Heart left ventricle (tissue), 13 donors: ENCODE data around the gene ADAMTS1.
A peak's percentile ranks its signal among the peaks of the same experiment; 100 is the strongest.

Source experiments
- POLR2A ChIP-seq, 2 donors: fragments of 450-650 bp; IDR thresholded peaks; one replicate each; pipeline ENCODE4 v1.6.1; 2017; ENCODE audit warnings: antibody characterized with exemption in 2 of 2, mild to moderate bottlenecking in 2 of 2, moderate library complexity in 2 of 2
- TF ChIP-seq, protein P1 (sequence below), 12 donors: fragments of 200-600 bp; sonication (generic) in 4 of 12; IDR thresholded peaks; one replicate each; pipeline versions ENCODE4 v1.5.0 to v1.8.0; 2018 to 2022; ENCODE audit warnings: antibody characterized with exemption in 12 of 12, mild to moderate bottlenecking in 5 of 12
- donor health status: ischemic (EF 13 %, LVEDD 7.1; RV severe dilation, severe dysfunction).
- donor health status: DM: no; HTN: yes; CAD: no.
- donor health status: DM: no; HTN: no; CAD: no.
- donor health status: ischemic (EF 25% LVEDD 6.9; RV normal size, moderate dysfunction).
- donor health status: ischemic (EF 25% LVEDD 5.7; RV mildly dilated, moderate dysfunction).
- donor health status: ischemic (EF 35%, LVEDD 5.7; RV mildly dilated, moderate dysfunction).
- donor health status: nonischemic (EF 11% LVEDD 7.7; RV severe dilation, severe dysfunction).
- donor health status: DM: yes; HTN: yes; CAD: no.
- donor health status: PGD.
- donor health status: ischemic (EF 29% LVEDD 5.4; RV normal size, mild dysfunction).
- donor health status: nonischemic (EF 23%, LVEDD 6.1; RV moderate dilation, normal function).

DNA sequence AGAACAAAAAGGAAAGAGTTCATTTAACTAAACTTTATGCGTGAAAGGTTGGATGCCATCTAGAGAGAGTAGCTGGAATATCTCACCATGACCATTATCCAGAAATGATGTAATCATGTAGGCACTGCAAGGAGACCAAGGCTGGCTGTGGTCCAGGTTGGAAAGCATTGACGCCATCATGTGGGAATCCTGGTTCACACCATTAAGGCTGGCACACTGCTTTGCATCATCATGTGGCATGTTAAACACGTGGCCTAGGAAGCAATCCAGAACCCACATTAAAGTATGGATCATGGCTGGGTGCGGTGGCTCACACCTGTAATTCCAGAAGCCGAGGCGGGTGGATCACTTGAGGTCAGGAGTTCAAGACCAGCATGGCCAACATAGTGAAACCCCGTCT lies 4.3 kb downstream of the ADAMTS1 start:
- TF ChIP-seq, protein P1, sequence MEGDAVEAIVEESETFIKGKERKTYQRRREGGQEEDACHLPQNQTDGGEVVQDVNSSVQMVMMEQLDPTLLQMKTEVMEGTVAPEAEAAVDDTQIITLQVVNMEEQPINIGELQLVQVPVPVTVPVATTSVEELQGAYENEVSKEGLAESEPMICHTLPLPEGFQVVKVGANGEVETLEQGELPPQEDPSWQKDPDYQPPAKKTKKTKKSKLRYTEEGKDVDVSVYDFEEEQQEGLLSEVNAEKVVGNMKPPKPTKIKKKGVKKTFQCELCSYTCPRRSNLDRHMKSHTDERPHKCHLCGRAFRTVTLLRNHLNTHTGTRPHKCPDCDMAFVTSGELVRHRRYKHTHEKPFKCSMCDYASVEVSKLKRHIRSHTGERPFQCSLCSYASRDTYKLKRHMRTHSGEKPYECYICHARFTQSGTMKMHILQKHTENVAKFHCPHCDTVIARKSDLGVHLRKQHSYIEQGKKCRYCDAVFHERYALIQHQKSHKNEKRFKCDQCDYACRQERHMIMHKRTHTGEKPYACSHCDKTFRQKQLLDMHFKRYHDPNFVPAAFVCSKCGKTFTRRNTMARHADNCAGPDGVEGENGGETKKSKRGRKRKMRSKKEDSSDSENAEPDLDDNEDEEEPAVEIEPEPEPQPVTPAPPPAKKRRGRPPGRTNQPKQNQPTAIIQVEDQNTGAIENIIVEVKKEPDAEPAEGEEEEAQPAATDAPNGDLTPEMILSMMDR (IDR thresholded peaks at IDR 0.05) = peak in 3 of 12 donors; percentile 9 to 26 (median 26)
- TF ChIP-seq POLR2A (IDR thresholded peaks at IDR 0.05) = no peak
